Measurements from ENCODE around the gene TNFRSF8.

GRCh38 chr1:12173631-12174121 lies 110.6 kb downstream of the TNFRSF8 start:
- no peak for TF ChIP-seq CTCF (conservative IDR thresholded peaks at IDR 0.05; ENCODE audit: low read depth, low read length)
- TF ChIP-seq EZH2 (IDR thresholded peaks at IDR 0.05; ENCODE audit: low read length, unreplicated experiment) = no peak
